GM19025 (cell line): ENCODE results near the gene R3HCC1L.
"Not testable (repeated sequence)": the region's sequence is repeated elsewhere in the genome, so short reads cannot be mapped to it uniquely, and the experiment has no call there.

Experiments used
- ATAC-seq: cut with Tn5 transposase; IDR thresholded peaks from one replicate; pipeline ENCODE4 v1.9.1; 2021; ENCODE audit warnings: mild to moderate bottlenecking, low read depth, moderate library complexity; ENCODE audit not compliant: unreplicated experiment

Gene R3HCC1L

DNA sequence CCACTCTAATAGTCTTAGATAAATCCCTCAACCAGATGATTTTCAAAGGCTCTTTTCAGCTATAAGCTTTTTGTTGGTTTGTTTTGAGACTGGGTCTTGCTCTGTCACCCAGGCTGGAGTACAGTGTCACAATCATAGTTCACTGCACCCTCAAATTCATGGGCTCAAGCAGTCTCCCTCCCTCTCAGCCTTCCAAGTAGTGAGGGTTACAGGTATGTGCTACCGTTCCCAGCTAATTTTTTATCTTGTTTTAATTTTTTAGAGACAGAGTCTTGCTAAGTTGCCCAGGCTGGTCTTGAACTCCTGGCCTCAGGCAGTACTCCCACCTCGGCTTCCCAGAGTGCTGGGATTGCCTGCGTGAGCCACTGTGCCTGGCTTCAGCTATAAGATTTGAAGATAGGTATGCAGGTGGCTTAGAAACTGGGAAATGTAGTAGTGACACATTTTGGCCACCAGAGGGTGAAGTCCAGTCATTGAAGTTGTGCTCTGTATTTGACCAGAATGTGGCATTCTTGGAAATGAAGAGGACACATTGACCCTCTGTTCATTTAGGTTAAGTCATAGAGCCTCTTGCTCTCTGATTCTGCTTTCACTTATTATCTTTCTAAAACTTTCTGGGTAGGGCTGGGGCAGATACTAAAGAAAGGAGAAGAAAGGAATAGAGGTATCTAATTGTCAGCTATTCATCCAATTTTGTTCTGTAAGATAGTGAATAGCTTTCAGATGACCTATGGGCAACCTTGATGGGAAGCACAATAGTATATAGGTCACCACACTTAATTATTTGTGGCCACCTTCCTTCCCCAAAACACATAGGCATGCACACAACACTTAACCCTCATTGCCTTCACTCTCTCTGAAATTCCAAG is 36.0 kb downstream of the R3HCC1L start:
- no peak for ATAC-seq

- ATAC-seq = no peak
Measured at GRCh38 chr10:98172073-98172472, 37.6 kb downstream of the R3HCC1L start.

DNA sequence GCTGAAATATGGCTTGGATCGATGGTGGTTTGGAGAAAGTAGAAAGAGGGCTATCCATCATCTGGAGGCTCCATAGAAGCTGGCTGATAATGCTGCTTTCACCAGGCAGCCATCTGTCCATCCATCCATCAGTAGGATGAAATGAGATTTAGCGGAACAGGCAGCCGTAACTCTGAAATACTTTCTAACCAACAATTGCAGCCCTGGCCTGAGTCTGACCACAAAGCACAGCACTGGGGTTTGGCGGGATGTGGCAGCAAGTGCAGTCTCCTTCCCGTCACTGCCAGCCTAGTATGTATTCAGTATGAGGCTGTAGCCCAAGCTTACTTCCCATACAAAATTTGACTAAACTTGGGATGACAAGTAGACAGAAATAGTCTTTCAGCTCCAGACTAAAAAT is 38.0 kb downstream of the R3HCC1L start:
- no peak for ATAC-seq

DNA sequence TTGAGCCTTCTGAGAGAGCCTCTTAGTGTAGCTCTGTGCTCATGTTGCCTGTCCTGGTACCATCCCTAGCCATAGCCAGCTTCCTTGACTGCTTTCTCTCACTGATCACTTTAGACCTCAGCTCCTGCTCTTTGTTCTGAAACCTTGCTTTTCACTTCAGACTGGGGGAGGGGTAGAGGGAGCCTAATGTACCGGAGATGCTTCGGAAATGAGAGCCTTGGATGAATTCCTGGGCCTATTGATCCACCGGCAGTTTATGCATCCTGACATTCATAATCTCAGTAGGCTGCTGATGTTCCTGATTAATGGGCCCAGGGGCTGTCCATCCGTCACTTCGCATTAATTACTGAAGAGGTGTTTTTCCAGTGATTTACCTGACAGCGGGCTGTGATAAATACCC is 38.8 kb downstream of the R3HCC1L start:
- no peak for ATAC-seq

DNA sequence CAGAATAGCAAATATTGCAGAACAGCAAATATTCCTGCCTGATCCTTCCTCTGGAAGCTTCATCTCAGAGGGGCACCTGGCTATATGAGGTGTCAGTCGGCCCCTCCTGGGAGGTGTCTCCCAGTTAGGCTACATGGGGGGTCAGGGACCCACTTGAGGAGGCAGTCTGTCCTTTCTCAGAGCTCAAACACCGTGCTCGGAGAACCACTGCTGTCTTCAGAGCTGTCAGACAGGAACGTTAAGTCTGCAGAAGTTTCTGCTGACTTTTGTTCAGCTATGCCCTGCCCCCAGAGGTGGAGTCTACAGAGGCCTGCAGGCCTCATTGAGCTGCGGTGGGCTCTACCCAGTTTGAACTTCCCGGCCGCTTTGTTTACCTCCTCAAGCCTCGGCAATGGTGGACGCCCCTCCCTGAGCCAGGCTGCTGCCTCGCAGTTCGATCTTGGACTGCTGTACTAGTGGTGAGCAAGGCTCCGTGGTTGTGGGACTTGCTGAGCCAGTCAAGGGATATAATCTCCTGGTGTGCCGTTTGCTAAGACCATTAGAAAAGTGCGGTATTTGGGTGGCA is 48.0 kb downstream of the R3HCC1L start:
- ATAC-seq = not testable (repeated sequence)

- ATAC-seq = no peak
Measured at GRCh38 chr10:98186681-98187080, 52.2 kb downstream of the R3HCC1L start.

GRCh38 chr10:98190773-98191172 is 56.3 kb downstream of the R3HCC1L start:
- not testable (repeated sequence) for ATAC-seq

GRCh38 chr10:98193037-98193436 is 58.6 kb downstream of the R3HCC1L start:
- ATAC-seq = no peak

GRCh38 chr10:98194633-98195032 is 60.2 kb downstream of the R3HCC1L start:
- no peak for ATAC-seq

DNA sequence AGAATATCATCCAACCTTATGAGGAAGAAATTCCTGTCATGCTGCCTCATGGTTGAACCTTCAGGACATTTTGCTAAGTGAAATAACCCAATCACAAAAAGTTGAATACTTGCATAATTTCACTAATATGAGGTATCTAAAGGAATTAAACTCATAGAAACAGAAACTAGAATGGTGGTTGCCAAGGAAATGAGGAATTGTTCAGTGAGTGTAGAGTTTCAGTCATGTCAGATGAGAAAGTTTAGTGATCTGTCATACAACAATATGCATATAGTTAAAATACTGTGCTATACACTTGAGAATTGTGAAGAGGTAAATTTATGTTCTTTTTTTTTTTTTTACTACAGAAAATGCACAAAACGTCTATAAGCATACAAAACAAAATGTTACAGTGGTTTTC is 60.7 kb downstream of the R3HCC1L start:
- ATAC-seq = no peak

DNA sequence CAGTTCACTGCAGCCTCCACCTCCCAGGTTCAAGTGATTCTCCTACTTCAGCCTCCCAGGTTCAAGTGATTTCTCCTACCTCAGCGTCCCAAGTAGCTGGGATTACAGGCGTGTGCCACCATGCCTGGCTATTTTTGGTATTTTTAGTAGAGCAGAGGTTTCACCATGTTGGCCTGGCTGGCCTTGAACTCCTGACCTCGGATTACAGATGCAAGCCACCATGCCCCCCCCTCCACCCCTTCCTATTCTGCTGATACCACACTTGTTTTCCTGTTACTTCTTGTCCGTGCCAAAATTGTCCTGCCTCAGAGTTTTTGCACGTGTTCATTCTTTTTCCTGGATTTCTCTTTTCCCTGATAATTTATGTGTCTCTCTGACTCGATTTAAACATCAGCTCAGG is 62.5 kb downstream of the R3HCC1L start:
- no peak for ATAC-seq

GRCh38 chr10:98201760-98202159 is 67.3 kb downstream of the R3HCC1L start:
- ATAC-seq = no peak

- no peak for ATAC-seq
Measured at GRCh38 chr10:98202378-98202777, 67.9 kb downstream of the R3HCC1L start.

DNA sequence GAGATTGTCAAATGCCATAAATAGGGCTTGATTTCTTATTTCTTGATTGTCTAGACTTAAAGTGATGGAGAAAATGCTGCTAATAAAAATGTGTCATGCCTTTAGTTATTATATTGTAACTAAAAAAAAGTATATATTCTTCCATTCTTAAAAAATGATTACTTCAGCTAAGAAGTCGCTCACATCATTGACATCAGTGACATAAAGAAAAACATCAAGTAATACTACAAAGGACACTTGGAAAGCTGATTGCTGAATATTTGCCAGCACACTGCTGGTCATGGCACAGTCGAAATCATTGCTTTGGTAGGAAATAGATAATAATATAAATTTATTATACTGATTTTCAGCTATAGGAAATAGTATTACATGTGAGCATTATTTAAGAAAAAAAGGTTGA is 70.9 kb downstream of the R3HCC1L start:
- ATAC-seq = no peak

DNA sequence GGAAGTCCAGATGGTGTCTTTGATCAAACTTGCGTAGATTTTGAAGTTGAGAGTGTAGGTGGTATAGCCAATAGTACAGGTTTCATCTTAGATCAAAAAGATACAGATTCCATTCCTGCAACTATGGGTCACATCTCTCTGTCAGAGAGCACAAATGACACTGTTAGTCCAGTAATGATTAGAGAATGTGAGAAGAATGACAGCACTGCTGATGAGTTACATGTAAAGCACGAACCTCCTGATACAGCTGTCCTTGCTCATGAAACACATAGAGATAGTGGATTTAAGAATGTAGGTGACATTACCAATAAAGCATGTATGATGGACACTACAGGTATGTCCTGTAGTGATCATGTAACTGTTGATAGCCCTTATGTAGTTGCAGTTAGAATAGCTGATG is 74.5 kb downstream of the R3HCC1L start:
- ATAC-seq = no peak

- no peak for ATAC-seq
Measured at GRCh38 chr10:98209441-98209840, 75.0 kb downstream of the R3HCC1L start.

DNA sequence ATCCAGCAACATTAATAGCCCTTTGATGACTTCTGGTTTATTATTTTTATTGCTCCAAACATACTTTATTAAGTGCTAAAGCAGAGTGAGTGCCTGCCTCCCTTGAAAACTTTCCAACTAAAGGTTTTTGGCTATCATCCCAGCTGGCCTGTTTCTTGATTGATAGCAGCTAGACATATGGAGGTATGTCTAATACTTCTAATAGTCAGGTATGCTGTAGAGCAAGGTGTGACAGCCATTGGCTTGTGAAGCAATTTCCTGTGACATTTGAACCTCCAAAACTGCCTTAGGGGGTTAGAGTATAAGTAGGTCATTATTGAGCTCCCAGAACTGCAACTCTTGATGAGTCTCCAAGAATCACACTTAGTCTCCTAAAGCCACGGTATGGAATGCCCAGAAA is 77.7 kb downstream of the R3HCC1L start:
- ATAC-seq = no peak

DNA sequence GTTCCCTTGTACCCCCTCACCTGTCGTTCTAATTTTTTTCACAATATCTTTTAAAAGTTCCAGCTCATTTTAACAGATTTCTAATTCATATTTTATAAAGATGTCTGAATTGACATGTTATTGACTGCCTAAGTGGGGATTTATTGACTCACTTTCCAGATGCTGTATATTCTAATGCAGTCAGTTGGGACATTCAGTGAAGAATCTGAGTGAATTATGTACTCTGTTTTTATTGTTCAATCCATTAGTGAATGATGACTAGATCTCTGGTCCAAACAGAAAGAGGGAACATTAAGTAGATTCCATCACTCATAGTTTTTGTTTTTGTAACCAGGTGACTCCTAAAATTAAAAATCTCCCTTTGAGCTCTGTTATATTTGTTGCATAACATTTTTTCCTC is 79.3 kb downstream of the R3HCC1L start:
- no peak for ATAC-seq

GRCh38 chr10:98215373-98215772 is 80.9 kb downstream of the R3HCC1L start:
- ATAC-seq = no peak

DNA sequence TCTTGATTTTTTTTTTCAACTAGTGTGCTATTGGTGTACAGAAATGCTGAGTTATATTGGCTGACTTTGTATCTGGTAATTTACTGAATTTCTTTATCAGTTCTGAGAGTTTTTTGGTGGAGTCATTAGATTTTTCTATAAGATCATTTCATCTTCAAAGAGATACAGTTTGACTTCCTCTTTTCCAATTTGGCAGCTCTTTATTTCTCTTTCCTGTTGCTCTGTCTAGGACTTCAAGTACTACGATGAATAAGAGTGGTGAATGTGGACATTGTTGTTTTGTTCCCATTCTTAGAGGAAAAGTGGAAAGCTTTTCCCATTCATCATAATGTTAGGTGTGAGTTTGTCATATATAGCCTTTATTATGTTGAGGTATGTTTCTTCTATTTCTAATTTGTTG is 83.3 kb downstream of the R3HCC1L start:
- no peak for ATAC-seq

- ATAC-seq = no peak
Measured at GRCh38 chr10:98223874-98224273, 89.4 kb downstream of the R3HCC1L start.

DNA sequence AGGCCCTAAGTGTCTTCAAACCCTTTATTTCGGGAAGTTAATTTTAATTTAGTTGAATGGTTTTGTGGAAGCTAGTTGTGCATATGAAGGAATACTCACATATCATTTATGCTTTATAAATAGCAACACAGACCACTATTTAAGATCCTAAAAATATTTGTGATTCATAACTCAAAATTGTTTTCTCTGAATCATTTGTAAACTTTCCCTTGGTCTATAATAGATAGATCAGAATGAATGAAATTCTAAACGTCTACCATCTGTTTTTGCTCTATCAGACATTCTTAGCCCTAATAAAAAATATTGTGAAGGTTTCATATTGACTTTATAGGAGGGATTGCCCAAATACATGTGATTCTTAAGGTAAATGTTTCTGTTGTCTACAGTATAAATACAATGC is 90.1 kb downstream of the R3HCC1L start:
- ATAC-seq = no peak
